ENCODE results near the gene TBPL1. TPM values are rescaled to one million over a fixed set of nuclear protein-coding genes. Genes with fewer than 3 reads are reported as not detected.

TBPL1 gene
- total and polyA plus RNA-seq, 10 of the 15 experiments (the other 5 are each of a cell fraction or from before 2014, with no cell fraction given), result 34.6 to 71.2 (median 43.0) TPM

DNA sequence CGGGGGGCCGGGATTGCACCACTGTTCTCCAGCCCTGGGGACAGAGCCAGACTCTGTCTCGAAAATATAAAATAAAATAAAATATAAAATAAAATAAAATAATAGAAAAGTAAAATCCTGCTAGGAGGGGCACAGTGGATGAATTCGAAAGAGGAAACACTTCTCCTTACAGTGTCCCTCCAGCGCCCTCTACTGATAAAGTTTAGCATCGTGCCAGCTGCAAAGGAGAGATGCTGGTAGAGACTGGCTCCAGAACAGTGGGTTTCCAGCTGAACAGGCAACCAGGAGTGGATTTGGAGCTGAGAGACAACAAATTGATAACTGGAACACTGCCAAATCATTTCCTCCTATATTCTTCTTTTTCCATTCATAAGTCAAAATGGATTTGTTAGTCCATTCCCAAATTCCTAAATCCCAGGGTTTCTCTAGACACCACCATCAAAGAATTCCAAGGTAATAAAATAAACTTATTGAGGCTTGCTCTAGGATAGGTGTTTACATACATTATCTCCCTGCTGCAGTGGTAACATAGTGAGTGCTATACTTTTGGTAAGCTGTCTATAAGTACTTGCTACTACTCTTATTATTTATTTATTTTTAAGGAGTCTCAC lies 31.7 kb upstream of the TBPL1 start (continued):
- TF ChIP-seq RAD21 (IDR thresholded peaks at IDR 0.05; ENCODE audit: insufficient read depth, low read depth, low read length), result peak; percentile 63
- no peak for TF ChIP-seq IKZF1 (conservative IDR thresholded peaks at IDR 0.05)
- no peak for TF ChIP-seq NR2C1 (IDR thresholded peaks at IDR 0.05)
- no peak for TF ChIP-seq POLR2AphosphoS2 (IDR thresholded peaks at IDR 0.05; ENCODE audit: low read depth, low read length)
- TF ChIP-seq, protein P1, sequence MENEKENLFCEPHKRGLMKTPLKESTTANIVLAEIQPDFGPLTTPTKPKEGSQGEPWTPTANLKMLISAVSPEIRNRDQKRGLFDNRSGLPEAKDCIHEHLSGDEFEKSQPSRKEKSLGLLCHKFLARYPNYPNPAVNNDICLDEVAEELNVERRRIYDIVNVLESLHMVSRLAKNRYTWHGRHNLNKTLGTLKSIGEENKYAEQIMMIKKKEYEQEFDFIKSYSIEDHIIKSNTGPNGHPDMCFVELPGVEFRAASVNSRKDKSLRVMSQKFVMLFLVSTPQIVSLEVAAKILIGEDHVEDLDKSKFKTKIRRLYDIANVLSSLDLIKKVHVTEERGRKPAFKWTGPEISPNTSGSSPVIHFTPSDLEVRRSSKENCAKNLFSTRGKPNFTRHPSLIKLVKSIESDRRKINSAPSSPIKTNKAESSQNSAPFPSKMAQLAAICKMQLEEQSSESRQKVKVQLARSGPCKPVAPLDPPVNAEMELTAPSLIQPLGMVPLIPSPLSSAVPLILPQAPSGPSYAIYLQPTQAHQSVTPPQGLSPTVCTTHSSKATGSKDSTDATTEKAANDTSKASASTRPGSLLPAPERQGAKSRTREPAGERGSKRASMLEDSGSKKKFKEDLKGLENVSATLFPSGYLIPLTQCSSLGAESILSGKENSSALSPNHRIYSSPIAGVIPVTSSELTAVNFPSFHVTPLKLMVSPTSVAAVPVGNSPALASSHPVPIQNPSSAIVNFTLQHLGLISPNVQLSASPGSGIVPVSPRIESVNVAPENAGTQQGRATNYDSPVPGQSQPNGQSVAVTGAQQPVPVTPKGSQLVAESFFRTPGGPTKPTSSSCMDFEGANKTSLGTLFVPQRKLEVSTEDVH (IDR thresholded peaks at IDR 0.05; ENCODE audit: low read depth, partially characterized antibody), result no peak
- TF ChIP-seq RUNX3 (IDR thresholded peaks at IDR 0.05; ENCODE audit: low read length), result no peak
- no peak for TF ChIP-seq ESRRA (IDR thresholded peaks at IDR 0.05; ENCODE audit: low read length)
- no peak for TF ChIP-seq SUPT20H (IDR thresholded peaks at IDR 0.05; ENCODE audit: borderline replicate concordance, control insufficient read depth, low read depth, low read length)
- TF ChIP-seq BCLAF1 (IDR thresholded peaks at IDR 0.05), result no peak
- no peak for TF ChIP-seq POLR2A (IDR thresholded peaks at IDR 0.05; ENCODE audit: low read depth, low read length)
- TF ChIP-seq KDM1A (IDR thresholded peaks at IDR 0.05; ENCODE audit: borderline replicate concordance), result no peak
- no peak for TF ChIP-seq MYB (IDR thresholded peaks at IDR 0.05; ENCODE audit: borderline replicate concordance, low read depth, low read length)
- TF ChIP-seq SREBF2 (IDR thresholded peaks at IDR 0.05; ENCODE audit: low read length), result no peak
- TF ChIP-seq CHD1 (IDR thresholded peaks at IDR 0.05; ENCODE audit: low read depth, low read length), result no peak
- no peak for TF ChIP-seq NFXL1 (IDR thresholded peaks at IDR 0.05; ENCODE audit: borderline replicate concordance)
- no peak for TF ChIP-seq ZNF592 (IDR thresholded peaks at IDR 0.05)
- TF ChIP-seq JUND (IDR thresholded peaks at IDR 0.05; ENCODE audit: low read depth, low read length), result no peak
- no peak for TF ChIP-seq YBX1 (IDR thresholded peaks at IDR 0.05)
- no peak for TF ChIP-seq FOXK2 (IDR thresholded peaks at IDR 0.05)
- TF ChIP-seq CEBPB (IDR thresholded peaks at IDR 0.05; ENCODE audit: borderline replicate concordance in 1 of 2, low read depth in 2 of 2, low read length in 2 of 2), result no peak
- TF ChIP-seq SMC3 (IDR thresholded peaks at IDR 0.05; ENCODE audit: borderline replicate concordance, low read length), result peak; percentile 36; the same call in 1 of the 2 replicates
- TF ChIP-seq BHLHE40 (IDR thresholded peaks at IDR 0.05; ENCODE audit: borderline replicate concordance in 1 of 2, low read depth in 2 of 2, low read length in 1 of 2), result no peak
- no peak for TF ChIP-seq CBX5 (IDR thresholded peaks at IDR 0.05; ENCODE audit: low read depth)
